ENCODE measurements around the gene COL4A2.
A peak's percentile ranks its signal among the peaks of the same experiment; 100 is the strongest.

Gene COL4A2

GRCh38 chr13:110506396-110506795, 199.3 kb downstream of the COL4A2 start:
- H3K9ac ChIP-seq (ENCODE audit: low read length), result no peak overlapping the region
- H3K9me3 ChIP-seq (ENCODE audit: low read length), result no peaks in the 10 kb centered on the region
- peaks cover 31% of the 10 kb centered on the region for H3K4me1 ChIP-seq (ENCODE audit: insufficient read depth, low read length)
- no peak overlapping the region for H3K4me3 ChIP-seq (ENCODE audit: low read depth in 1 of 2, low read length in 2 of 2)
- no peaks in the 10 kb centered on the region for H3K27me3 ChIP-seq (ENCODE audit: control insufficient read depth in 1 of 2, insufficient read depth in 2 of 2, low read length in 2 of 2)
- H3K27ac ChIP-seq (ENCODE audit: low read depth, low read length), result peak overlapping the region; percentile 5
- peaks cover 78% of the 10 kb centered on the region for H3K36me3 ChIP-seq (ENCODE audit: insufficient read depth, low read length)

DNA sequence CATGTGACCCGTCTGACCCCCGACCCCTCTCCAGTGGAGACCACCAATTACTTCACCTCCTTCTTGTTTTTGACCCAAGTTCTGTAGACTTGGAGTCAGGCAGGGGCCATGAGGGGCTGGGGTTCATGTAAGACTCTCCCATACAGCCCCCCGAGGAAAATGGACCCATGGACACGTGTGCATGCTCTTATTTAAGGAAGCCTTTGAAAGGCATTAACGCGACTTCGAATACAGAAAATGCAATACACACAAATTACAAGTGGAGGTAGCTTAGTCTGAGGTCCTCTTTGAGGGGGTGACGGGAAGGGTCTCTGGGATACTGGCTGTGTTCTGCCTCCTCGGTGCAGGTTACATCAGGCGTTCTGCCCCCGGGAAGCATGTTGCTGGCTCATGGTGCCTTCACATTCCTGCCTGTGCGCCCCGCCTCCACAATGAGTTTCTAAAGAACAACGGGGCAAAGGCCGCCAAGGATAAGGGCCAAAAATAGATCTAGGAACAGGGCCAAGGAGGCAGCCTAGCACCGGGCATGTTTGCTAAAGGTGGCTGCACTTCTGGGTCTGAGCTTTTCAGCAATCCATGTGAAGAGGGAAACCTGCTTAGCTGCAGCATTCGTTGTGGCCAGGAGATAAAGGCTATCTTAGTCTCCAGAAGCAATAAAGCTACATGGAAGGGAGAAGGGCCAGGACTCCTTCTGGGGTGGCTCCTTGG, 199.9 kb downstream of the COL4A2 start:
- H3K27ac ChIP-seq (ENCODE audit: low read depth, low read length), result peak overlapping the region; percentile 5
- H3K9ac ChIP-seq (ENCODE audit: low read length), result no peak overlapping the region
- H3K4me3 ChIP-seq (ENCODE audit: low read depth in 1 of 2, low read length in 2 of 2), result no peak overlapping the region
- H3K36me3 ChIP-seq (ENCODE audit: insufficient read depth, low read length), result peaks cover 76% of the 10 kb centered on the region
- no peaks in the 10 kb centered on the region for H3K9me3 ChIP-seq (ENCODE audit: low read length)
- no peaks in the 10 kb centered on the region for H3K27me3 ChIP-seq (ENCODE audit: control insufficient read depth in 1 of 2, insufficient read depth in 2 of 2, low read length in 2 of 2)
- H3K4me1 ChIP-seq (ENCODE audit: insufficient read depth, low read length), result peaks cover 31% of the 10 kb centered on the region

- Histone ChIP-seq H3K27me3 (ENCODE audit: control insufficient read depth in 1 of 2, insufficient read depth in 2 of 2, low read length in 2 of 2) (no peaks in the 10 kb centered on the region), H3K9ac (ENCODE audit: low read length) (no peak overlapping the region), H3K27ac (ENCODE audit: low read depth, low read length) (peak overlapping the region; percentile 7), H3K4me3 (ENCODE audit: low read depth in 1 of 2, low read length in 2 of 2) (no peak overlapping the region), H3K36me3 (ENCODE audit: insufficient read depth, low read length) (peaks cover 76% of the 10 kb centered on the region), H3K9me3 (ENCODE audit: low read length) (no peaks in the 10 kb centered on the region), H3K4me1 (ENCODE audit: insufficient read depth, low read length) (peaks cover 31% of the 10 kb centered on the region)
Measured at GRCh38 chr13:110507678-110508381, 200.7 kb downstream of the COL4A2 start.

- Histone ChIP-seq H3K9ac (ENCODE audit: low read length) (no peak overlapping the region), H3K36me3 (ENCODE audit: insufficient read depth, low read length) (peaks cover 68% of the 10 kb centered on the region), H3K27ac (ENCODE audit: low read depth, low read length) (peak overlapping the region; percentile 74), H3K4me3 (ENCODE audit: low read depth in 1 of 2, low read length in 2 of 2) (no peak overlapping the region), H3K27me3 (ENCODE audit: control insufficient read depth in 1 of 2, insufficient read depth in 2 of 2, low read length in 2 of 2) (no peaks in the 10 kb centered on the region), H3K4me1 (ENCODE audit: insufficient read depth, low read length) (peaks cover 31% of the 10 kb centered on the region), H3K9me3 (ENCODE audit: low read length) (no peaks in the 10 kb centered on the region)
Measured at GRCh38 chr13:110509478-110509926, 202.4 kb downstream of the COL4A2 start.

- H3K4me3 ChIP-seq (ENCODE audit: low read depth in 1 of 2, low read length in 2 of 2), result no peak overlapping the region
- peaks cover 31% of the 10 kb centered on the region for H3K4me1 ChIP-seq (ENCODE audit: insufficient read depth, low read length)
- H3K9ac ChIP-seq (ENCODE audit: low read length), result no peak overlapping the region
- H3K9me3 ChIP-seq (ENCODE audit: low read length), result no peaks in the 10 kb centered on the region
- H3K36me3 ChIP-seq (ENCODE audit: insufficient read depth, low read length), result peaks cover 65% of the 10 kb centered on the region
- H3K27me3 ChIP-seq (ENCODE audit: control insufficient read depth in 1 of 2, insufficient read depth in 2 of 2, low read length in 2 of 2), result no peaks in the 10 kb centered on the region
- H3K27ac ChIP-seq (ENCODE audit: low read depth, low read length), result peak overlapping the region; percentile 74
Measured at GRCh38 chr13:110509971-110510786, 203.1 kb downstream of the COL4A2 start.

DNA sequence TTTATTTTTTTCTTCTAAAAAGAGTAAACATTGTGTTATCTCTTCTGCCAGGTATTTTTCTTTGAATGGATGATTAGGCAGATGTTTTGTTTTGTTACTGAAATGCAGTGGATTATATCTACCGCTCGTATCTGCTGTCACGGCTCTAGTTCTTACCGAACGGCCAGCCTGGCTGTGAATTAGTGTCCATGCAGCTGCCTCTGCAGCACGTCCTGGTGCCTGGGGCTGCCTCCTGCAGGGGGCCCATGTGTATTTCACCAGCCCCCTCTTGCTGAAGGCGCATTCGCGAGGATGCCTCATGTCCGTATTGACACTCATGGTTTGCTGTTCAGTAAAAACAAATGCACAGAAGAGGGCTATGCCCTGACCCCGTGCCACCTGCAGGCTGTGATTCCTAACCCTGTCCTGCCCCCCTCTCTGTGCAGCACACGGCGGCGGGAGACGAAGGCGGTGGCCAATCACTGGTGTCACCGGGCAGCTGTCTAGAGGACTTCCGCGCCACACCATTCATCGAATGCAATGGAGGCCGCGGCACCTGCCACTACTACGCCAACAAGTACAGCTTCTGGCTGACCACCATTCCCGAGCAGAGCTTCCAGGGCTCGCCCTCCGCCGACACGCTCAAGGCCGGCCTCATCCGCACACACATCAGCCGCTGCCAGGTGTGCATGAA, 204.6 kb downstream of the COL4A2 start:
- H3K27ac ChIP-seq (ENCODE audit: low read depth, low read length), result no peak overlapping the region
- H3K4me1 ChIP-seq (ENCODE audit: insufficient read depth, low read length), result peaks cover 24% of the 10 kb centered on the region
- H3K4me3 ChIP-seq (ENCODE audit: low read depth in 1 of 2, low read length in 2 of 2), result no peak overlapping the region
- H3K36me3 ChIP-seq (ENCODE audit: insufficient read depth, low read length), result peaks cover 63% of the 10 kb centered on the region
- no peaks in the 10 kb centered on the region for H3K27me3 ChIP-seq (ENCODE audit: control insufficient read depth in 1 of 2, insufficient read depth in 2 of 2, low read length in 2 of 2)
- no peak overlapping the region for H3K9ac ChIP-seq (ENCODE audit: low read length)
- no peaks in the 10 kb centered on the region for H3K9me3 ChIP-seq (ENCODE audit: low read length)

- Histone ChIP-seq H3K27me3 (ENCODE audit: control insufficient read depth in 1 of 2, insufficient read depth in 2 of 2, low read length in 2 of 2) (no peaks in the 10 kb centered on the region), H3K36me3 (ENCODE audit: insufficient read depth, low read length) (peaks cover 58% of the 10 kb centered on the region), H3K27ac (ENCODE audit: low read depth, low read length) (no peak overlapping the region), H3K4me3 (ENCODE audit: low read depth in 1 of 2, low read length in 2 of 2) (no peak overlapping the region), H3K4me1 (ENCODE audit: insufficient read depth, low read length) (peaks cover 18% of the 10 kb centered on the region), H3K9ac (ENCODE audit: low read length) (no peak overlapping the region), H3K9me3 (ENCODE audit: low read length) (no peaks in the 10 kb centered on the region)
Measured at GRCh38 chr13:110512198-110512740, 205.2 kb downstream of the COL4A2 start.

DNA sequence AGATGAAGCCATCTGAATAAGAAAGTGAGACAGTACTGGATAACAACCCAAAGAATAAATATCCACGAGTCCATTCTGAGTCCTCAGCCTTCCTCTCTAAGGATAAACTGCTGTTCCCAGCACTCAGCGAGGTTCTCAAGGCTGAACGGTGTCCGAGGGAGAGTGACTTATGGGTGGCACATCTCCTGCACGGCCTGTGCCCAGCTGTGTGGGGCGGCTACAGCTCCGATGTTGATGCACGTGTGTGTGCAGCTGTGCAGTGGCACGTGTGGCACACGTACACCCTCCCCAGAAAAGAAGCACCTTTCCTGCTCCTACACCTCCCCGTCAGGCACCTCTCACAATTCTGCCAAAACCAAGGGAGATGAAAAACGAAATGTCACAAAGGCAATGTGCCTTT, 209.4 kb downstream of the COL4A2 start:
- Histone ChIP-seq H3K4me1 (ENCODE audit: insufficient read depth, low read length) (peaks cover 13% of the 10 kb centered on the region), H3K36me3 (ENCODE audit: insufficient read depth, low read length) (peaks cover 21% of the 10 kb centered on the region), H3K27ac (ENCODE audit: low read depth, low read length) (no peak overlapping the region), H3K27me3 (ENCODE audit: control insufficient read depth in 1 of 2, insufficient read depth in 2 of 2, low read length in 2 of 2) (no peaks in the 10 kb centered on the region), H3K9me3 (ENCODE audit: low read length) (no peaks in the 10 kb centered on the region), H3K4me3 (ENCODE audit: low read depth in 1 of 2, low read length in 2 of 2) (no peak overlapping the region), H3K9ac (ENCODE audit: low read length) (no peak overlapping the region)

- Histone ChIP-seq H3K36me3 (ENCODE audit: insufficient read depth, low read length) (peaks cover 10% of the 10 kb centered on the region), H3K9ac (ENCODE audit: low read length) (no peak overlapping the region), H3K4me1 (ENCODE audit: insufficient read depth, low read length) (peaks cover 13% of the 10 kb centered on the region), H3K4me3 (ENCODE audit: low read depth in 1 of 2, low read length in 2 of 2) (no peak overlapping the region), H3K27me3 (ENCODE audit: control insufficient read depth in 1 of 2, insufficient read depth in 2 of 2, low read length in 2 of 2) (no peaks in the 10 kb centered on the region), H3K9me3 (ENCODE audit: low read length) (no peaks in the 10 kb centered on the region), H3K27ac (ENCODE audit: low read depth, low read length) (no peak overlapping the region)
Measured at GRCh38 chr13:110517505-110518225, 210.6 kb downstream of the COL4A2 start.

GRCh38 chr13:110518226-110518525, 211.1 kb downstream of the COL4A2 start:
- H3K27ac ChIP-seq (ENCODE audit: low read depth, low read length), result no peak overlapping the region
- no peaks in the 10 kb centered on the region for H3K27me3 ChIP-seq (ENCODE audit: control insufficient read depth in 1 of 2, insufficient read depth in 2 of 2, low read length in 2 of 2)
- H3K36me3 ChIP-seq (ENCODE audit: insufficient read depth, low read length), result peaks cover 7% of the 10 kb centered on the region
- H3K9ac ChIP-seq (ENCODE audit: low read length), result no peak overlapping the region
- H3K9me3 ChIP-seq (ENCODE audit: low read length), result no peaks in the 10 kb centered on the region
- no peak overlapping the region for H3K4me3 ChIP-seq (ENCODE audit: low read depth in 1 of 2, low read length in 2 of 2)
- peaks cover 13% of the 10 kb centered on the region for H3K4me1 ChIP-seq (ENCODE audit: insufficient read depth, low read length)
